VCaP (cell line): ENCODE measurements around the gene ZC3H12C.

Source experiments
- H3K27ac ChIP-seq: fragments of 450-650 bp; 2 replicates; pipeline ENCODE4 v1.5.1; 2017
- CTCF ChIP-seq: fragments of 450-650 bp; conservative IDR thresholded peaks from 2 replicates; pipeline ENCODE4 v1.5.1; 2017; ENCODE audit warnings: mild to moderate bottlenecking, moderate library complexity

The ZC3H12C gene

GRCh38 chr11:110100476-110101240 is 7.5 kb downstream of the ZC3H12C start:
- no peak for TF ChIP-seq CTCF
- H3K27ac ChIP-seq: no peak overlapping the region

- no peak for TF ChIP-seq CTCF
- no peak overlapping the region for H3K27ac ChIP-seq
These were observed 13.6 kb downstream of the ZC3H12C start for GRCh38 chr11:110106713-110107274.

GRCh38 chr11:110110854-110111253 is 17.7 kb downstream of the ZC3H12C start:
- no peak for TF ChIP-seq CTCF
- no peak overlapping the region for H3K27ac ChIP-seq

- TF ChIP-seq CTCF: no peak
- no peak overlapping the region for H3K27ac ChIP-seq
These were observed 19.3 kb downstream of the ZC3H12C start for GRCh38 chr11:110112457-110112856.

- TF ChIP-seq CTCF: no peak
These were observed 20.3 kb downstream of the ZC3H12C start for GRCh38 chr11:110113505-110113904.

GRCh38 chr11:110113973-110114372 is 20.8 kb downstream of the ZC3H12C start:
- H3K27ac ChIP-seq: no peak overlapping the region
- TF ChIP-seq CTCF: no peak

More at GRCh38 chr11:110113505-110113904, 20.3 kb downstream of the ZC3H12C start:
- H3K27ac ChIP-seq: no peak overlapping the region

GRCh38 chr11:110119317-110119716 is 26.1 kb downstream of the ZC3H12C start:
- TF ChIP-seq CTCF: no peak
- H3K27ac ChIP-seq: no peak overlapping the region
